ENCODE data around the gene KRTAP5-2.

KRTAP5-2 gene

DNA sequence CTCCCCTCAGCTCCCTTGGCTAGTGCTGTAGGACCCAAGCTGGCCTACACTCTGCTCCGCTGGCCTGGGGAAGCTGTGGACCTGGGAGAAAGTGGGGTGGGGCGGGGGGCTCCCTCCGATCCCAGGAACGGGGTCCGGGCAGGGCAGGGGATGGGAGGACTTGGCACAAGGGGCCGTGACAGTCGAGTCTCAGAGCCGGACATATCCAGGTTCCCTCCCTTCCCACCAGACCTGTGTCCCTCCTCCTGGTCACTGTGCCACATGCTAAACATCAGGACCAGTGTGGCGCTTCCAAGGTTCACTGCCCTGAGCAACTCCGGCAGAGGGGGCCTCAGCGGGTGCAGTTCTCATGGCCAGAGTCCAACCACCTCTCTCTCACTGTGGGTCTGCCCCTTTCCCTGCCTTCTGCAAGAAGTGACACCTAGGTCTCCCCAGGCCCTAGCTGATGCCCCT is 28.1 kb downstream of the KRTAP5-2 start:
- peaks cover 5% of the 10 kb centered on the region for H3K36me3 ChIP-seq (ENCODE audit: control insufficient read depth, insufficient read depth, low read length)
- H3K9ac ChIP-seq (ENCODE audit: low read depth, low read length), result no peak overlapping the region
- H3K9me3 ChIP-seq (ENCODE audit: control insufficient read depth, insufficient read depth, low read length), result no peaks in the 10 kb centered on the region
- no peak overlapping the region for H3K4me3 ChIP-seq (ENCODE audit: low read depth, low read length)
- peaks cover 11% of the 10 kb centered on the region for H3K4me1 ChIP-seq (ENCODE audit: control insufficient read depth, insufficient read depth, low read length)
- H3K27me3 ChIP-seq (ENCODE audit: control insufficient read depth, insufficient read depth, low read length), result peaks cover 14% of the 10 kb centered on the region

DNA sequence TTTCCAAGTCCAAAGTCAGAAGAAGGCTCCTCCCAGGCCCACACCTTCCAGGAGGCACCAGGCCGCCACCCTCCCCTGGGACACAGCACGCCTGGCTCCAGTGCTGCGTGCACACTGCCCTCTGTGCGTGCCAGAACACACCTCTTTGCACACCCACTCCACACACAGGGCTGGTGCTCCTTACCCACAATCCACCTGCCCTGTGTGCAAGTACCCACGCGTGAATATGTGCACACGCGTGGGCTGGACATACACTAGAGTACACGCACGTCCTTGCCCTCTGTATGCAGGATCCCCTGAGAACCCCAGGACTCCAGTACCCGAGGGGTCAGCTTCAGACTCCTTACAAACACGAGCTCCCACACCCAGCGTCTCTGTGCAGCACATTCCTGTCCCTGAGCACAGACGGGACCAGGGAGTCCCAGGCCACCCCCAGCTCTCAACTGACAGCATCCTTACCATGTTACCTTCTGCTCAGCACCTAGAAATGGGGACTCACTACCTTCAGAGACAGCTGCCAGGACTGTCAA is 28.8 kb downstream of the KRTAP5-2 start:
- Histone ChIP-seq H3K4me3 (ENCODE audit: low read depth, low read length) (no peak overlapping the region), H3K36me3 (ENCODE audit: control insufficient read depth, insufficient read depth, low read length) (peaks cover 6% of the 10 kb centered on the region), H3K9ac (ENCODE audit: low read depth, low read length) (no peak overlapping the region), H3K9me3 (ENCODE audit: control insufficient read depth, insufficient read depth, low read length) (no peaks in the 10 kb centered on the region), H3K27me3 (ENCODE audit: control insufficient read depth, insufficient read depth, low read length) (peaks cover 10% of the 10 kb centered on the region), H3K4me1 (ENCODE audit: control insufficient read depth, insufficient read depth, low read length) (peaks cover 9% of the 10 kb centered on the region)

GRCh38 chr11:1568441-1568911 is 29.6 kb downstream of the KRTAP5-2 start:
- H3K9ac ChIP-seq (ENCODE audit: low read depth, low read length), result no peak overlapping the region
- peaks cover 4% of the 10 kb centered on the region for H3K27me3 ChIP-seq (ENCODE audit: control insufficient read depth, insufficient read depth, low read length)
- H3K9me3 ChIP-seq (ENCODE audit: control insufficient read depth, insufficient read depth, low read length), result no peaks in the 10 kb centered on the region
- peaks cover 6% of the 10 kb centered on the region for H3K36me3 ChIP-seq (ENCODE audit: control insufficient read depth, insufficient read depth, low read length)
- peak overlapping the region; percentile 18 for H3K4me3 ChIP-seq (ENCODE audit: low read depth, low read length)
- H3K4me1 ChIP-seq (ENCODE audit: control insufficient read depth, insufficient read depth, low read length), result peaks cover 11% of the 10 kb centered on the region

DNA sequence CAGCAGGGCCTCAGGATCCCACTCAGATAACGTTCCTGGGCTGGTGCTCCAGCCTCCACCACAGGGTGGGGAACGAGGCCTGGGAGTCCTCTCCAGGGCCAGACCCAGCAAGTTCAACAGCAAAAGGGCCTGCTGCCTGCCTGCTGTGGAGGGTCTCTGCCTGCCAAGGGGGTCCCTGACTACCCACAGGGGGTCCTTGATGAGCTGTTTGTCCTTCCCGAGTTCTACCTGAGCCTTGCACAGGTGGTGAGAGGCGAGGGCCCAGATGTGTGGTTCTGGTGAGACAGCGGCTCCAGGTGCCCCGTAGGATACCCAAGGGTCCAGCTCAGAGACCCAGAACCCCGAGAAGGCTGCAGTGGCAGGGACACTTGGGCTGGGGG is 30.4 kb downstream of the KRTAP5-2 start:
- Histone ChIP-seq H3K9me3 (ENCODE audit: control insufficient read depth, insufficient read depth, low read length) (no peaks in the 10 kb centered on the region), H3K27me3 (ENCODE audit: control insufficient read depth, insufficient read depth, low read length) (no peaks in the 10 kb centered on the region), H3K4me3 (ENCODE audit: low read depth, low read length) (no peak overlapping the region), H3K9ac (ENCODE audit: low read depth, low read length) (no peak overlapping the region), H3K4me1 (ENCODE audit: control insufficient read depth, insufficient read depth, low read length) (peaks cover 11% of the 10 kb centered on the region), H3K36me3 (ENCODE audit: control insufficient read depth, insufficient read depth, low read length) (peaks cover 10% of the 10 kb centered on the region)

DNA sequence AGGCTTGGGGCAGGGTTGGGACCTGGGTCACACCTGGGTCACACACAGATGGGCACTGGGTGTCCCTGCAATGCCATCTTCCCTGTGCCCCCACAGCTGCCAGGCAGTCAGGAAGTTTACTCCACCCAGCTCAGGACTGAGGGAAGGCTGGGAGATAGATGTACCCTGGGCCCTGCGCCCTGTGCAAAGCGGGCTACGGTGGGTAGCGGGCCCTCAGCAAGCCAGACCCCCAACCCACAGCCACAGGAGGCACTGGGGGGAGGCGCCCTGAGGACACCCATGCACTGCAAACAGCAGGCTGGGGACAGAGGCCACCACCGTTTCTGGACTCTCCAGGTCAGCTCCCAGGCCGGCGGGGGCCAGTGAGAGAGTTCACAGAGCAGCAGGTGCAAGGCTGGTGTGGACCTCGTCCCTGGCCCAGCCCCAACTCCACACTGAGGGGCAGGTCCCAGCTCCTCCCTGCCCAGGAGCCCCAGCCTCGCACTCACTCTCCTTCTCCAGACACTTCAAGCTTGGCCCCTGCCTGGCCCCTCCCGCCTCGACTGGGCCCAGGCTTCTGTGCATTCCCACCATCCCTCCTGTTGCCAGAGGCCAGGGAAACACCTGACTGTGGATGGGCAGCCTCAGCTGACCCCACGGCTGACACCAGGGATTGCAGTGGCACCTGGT is 30.9 kb downstream of the KRTAP5-2 start:
- H3K9ac ChIP-seq (ENCODE audit: low read depth, low read length), result no peak overlapping the region
- H3K27me3 ChIP-seq (ENCODE audit: control insufficient read depth, insufficient read depth, low read length), result no peaks in the 10 kb centered on the region
- H3K4me1 ChIP-seq (ENCODE audit: control insufficient read depth, insufficient read depth, low read length), result peaks cover 11% of the 10 kb centered on the region
- H3K9me3 ChIP-seq (ENCODE audit: control insufficient read depth, insufficient read depth, low read length), result no peaks in the 10 kb centered on the region
- no peak overlapping the region for H3K4me3 ChIP-seq (ENCODE audit: low read depth, low read length)
- peaks cover 14% of the 10 kb centered on the region for H3K36me3 ChIP-seq (ENCODE audit: control insufficient read depth, insufficient read depth, low read length)

- Histone ChIP-seq H3K27me3 (ENCODE audit: control insufficient read depth, insufficient read depth, low read length) (no peaks in the 10 kb centered on the region), H3K4me3 (ENCODE audit: low read depth, low read length) (no peak overlapping the region), H3K4me1 (ENCODE audit: control insufficient read depth, insufficient read depth, low read length) (peaks cover 11% of the 10 kb centered on the region), H3K9ac (ENCODE audit: low read depth, low read length) (no peak overlapping the region), H3K36me3 (ENCODE audit: control insufficient read depth, insufficient read depth, low read length) (peaks cover 14% of the 10 kb centered on the region), H3K9me3 (ENCODE audit: control insufficient read depth, insufficient read depth, low read length) (no peaks in the 10 kb centered on the region)
These were observed 31.6 kb downstream of the KRTAP5-2 start for GRCh38 chr11:1566381-1567051.

DNA sequence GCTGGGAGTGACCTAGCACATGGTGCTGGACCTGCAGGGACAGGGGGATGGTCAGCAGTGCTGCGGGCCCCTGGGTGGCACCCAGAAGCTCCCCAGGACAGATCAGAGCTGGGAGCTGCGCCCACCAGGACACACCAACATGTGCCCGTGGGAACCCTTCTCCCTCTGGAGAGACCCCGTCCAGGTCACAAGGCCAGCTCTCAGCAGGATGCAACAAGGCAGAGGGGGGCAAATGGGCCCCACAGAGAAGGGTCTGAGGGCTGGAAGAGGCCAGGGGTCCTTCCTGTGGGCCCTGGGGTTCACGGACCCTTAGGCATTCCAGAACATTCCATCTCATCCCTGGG is 32.2 kb downstream of the KRTAP5-2 start:
- H3K4me3 ChIP-seq (ENCODE audit: low read depth, low read length), result no peak overlapping the region
- no peaks in the 10 kb centered on the region for H3K27me3 ChIP-seq (ENCODE audit: control insufficient read depth, insufficient read depth, low read length)
- no peaks in the 10 kb centered on the region for H3K9me3 ChIP-seq (ENCODE audit: control insufficient read depth, insufficient read depth, low read length)
- peaks cover 11% of the 10 kb centered on the region for H3K4me1 ChIP-seq (ENCODE audit: control insufficient read depth, insufficient read depth, low read length)
- H3K36me3 ChIP-seq (ENCODE audit: control insufficient read depth, insufficient read depth, low read length), result peaks cover 16% of the 10 kb centered on the region
- no peak overlapping the region for H3K9ac ChIP-seq (ENCODE audit: low read depth, low read length)

- no peaks in the 10 kb centered on the region for H3K27me3 ChIP-seq (ENCODE audit: control insufficient read depth, insufficient read depth, low read length)
- no peak overlapping the region for H3K4me3 ChIP-seq (ENCODE audit: low read depth, low read length)
- H3K9ac ChIP-seq (ENCODE audit: low read depth, low read length), result no peak overlapping the region
- H3K4me1 ChIP-seq (ENCODE audit: control insufficient read depth, insufficient read depth, low read length), result peaks cover 11% of the 10 kb centered on the region
- H3K36me3 ChIP-seq (ENCODE audit: control insufficient read depth, insufficient read depth, low read length), result peaks cover 16% of the 10 kb centered on the region
- no peaks in the 10 kb centered on the region for H3K9me3 ChIP-seq (ENCODE audit: control insufficient read depth, insufficient read depth, low read length)
These were observed 32.8 kb downstream of the KRTAP5-2 start for GRCh38 chr11:1565173-1565903.

DNA sequence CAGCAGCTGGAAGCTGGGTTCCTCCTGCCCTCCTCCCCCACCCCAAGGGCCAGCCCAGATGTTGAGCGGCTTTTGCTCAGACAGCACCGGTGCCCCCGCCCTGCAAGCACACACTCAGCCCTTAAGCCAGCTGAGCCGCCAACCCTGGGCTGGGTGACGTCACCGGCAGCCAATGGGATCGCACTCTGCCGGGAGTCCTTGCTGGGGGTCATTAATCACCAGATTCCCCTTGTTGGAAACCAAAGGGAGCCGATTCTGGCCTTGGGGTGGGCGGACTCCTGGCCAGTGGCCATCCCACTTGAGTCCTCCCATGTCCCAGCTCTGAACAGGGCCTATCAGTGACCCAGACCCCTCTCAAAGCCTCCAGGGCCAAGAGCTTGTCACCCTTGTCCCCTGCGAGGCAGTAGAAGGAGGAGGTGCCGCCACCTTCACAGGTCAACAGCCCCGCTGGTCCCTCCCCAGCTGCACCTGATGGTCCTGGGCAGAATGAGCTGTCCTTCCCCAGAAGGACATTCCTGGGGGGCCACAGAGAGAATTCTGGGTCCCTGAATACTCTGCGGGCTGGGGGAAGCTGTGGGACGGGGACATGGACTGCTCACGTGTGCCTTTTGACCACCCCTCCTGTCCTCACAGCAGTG is 33.4 kb downstream of the KRTAP5-2 start:
- no peaks in the 10 kb centered on the region for H3K27me3 ChIP-seq (ENCODE audit: control insufficient read depth, insufficient read depth, low read length)
- peaks cover 20% of the 10 kb centered on the region for H3K36me3 ChIP-seq (ENCODE audit: control insufficient read depth, insufficient read depth, low read length)
- no peaks in the 10 kb centered on the region for H3K9me3 ChIP-seq (ENCODE audit: control insufficient read depth, insufficient read depth, low read length)
- no peak overlapping the region for H3K9ac ChIP-seq (ENCODE audit: low read depth, low read length)
- H3K4me1 ChIP-seq (ENCODE audit: control insufficient read depth, insufficient read depth, low read length), result peaks cover 11% of the 10 kb centered on the region
- H3K4me3 ChIP-seq (ENCODE audit: low read depth, low read length), result no peak overlapping the region

- Histone ChIP-seq H3K4me3 (ENCODE audit: low read depth, low read length) (no peak overlapping the region), H3K9me3 (ENCODE audit: control insufficient read depth, insufficient read depth, low read length) (no peaks in the 10 kb centered on the region), H3K27me3 (ENCODE audit: control insufficient read depth, insufficient read depth, low read length) (no peaks in the 10 kb centered on the region), H3K36me3 (ENCODE audit: control insufficient read depth, insufficient read depth, low read length) (peaks cover 22% of the 10 kb centered on the region), H3K9ac (ENCODE audit: low read depth, low read length) (no peak overlapping the region), H3K4me1 (ENCODE audit: control insufficient read depth, insufficient read depth, low read length) (peaks cover 9% of the 10 kb centered on the region)
These were observed 34.2 kb downstream of the KRTAP5-2 start for GRCh38 chr11:1563697-1564534.
